ENCODE results near the gene DCPS.

GRCh38 chr11:126328444-126328843, 24.6 kb downstream of the DCPS start:
- TF ChIP-seq CTCF (IDR thresholded peaks at IDR 0.05; ENCODE audit: low read length) = no peak
- TF ChIP-seq EZH2 (IDR thresholded peaks at IDR 0.05; ENCODE audit: borderline replicate concordance, low read length) = no peak

Measured in OCI-LY1 (cell line).